HG02840 (cell line): Measurements from ENCODE around the gene PIP4K2A.
"Not testable (repeated sequence)": the region's sequence is repeated elsewhere in the genome, so short reads cannot be mapped to it uniquely, and the experiment has no call there.

ENCODE experiments used
- ATAC-seq: cut with Tn5 transposase; IDR thresholded peaks from one replicate; pipeline ENCODE4 v1.9.1; 2021; ENCODE audit warnings: mild to moderate bottlenecking, moderate library complexity, moderate number of reproducible peaks; ENCODE audit not compliant: unreplicated experiment, low FRiP score

Gene PIP4K2A

GRCh38 chr10:22714479-22715289, at the start of gene PIP4K2A:
Gene PIP4K2A (minus strand): TSS chr10:22714578. CDS start chr10:22714326, 252 bp downstream.
- peak; percentile 67 for ATAC-seq

GRCh38 chr10:22761569-22762220, 47.3 kb upstream of the PIP4K2A start:
- no peak for ATAC-seq

GRCh38 chr10:22760025-22760424, 45.6 kb upstream of the PIP4K2A start:
- no peak for ATAC-seq

- no peak for ATAC-seq
Measured at GRCh38 chr10:22758867-22759266, 44.5 kb upstream of the PIP4K2A start.

GRCh38 chr10:22754296-22754695, 39.9 kb upstream of the PIP4K2A start:
- no peak for ATAC-seq

GRCh38 chr10:22753786-22754185, 39.4 kb upstream of the PIP4K2A start:
- no peak for ATAC-seq

GRCh38 chr10:22752272-22752889, 38.0 kb upstream of the PIP4K2A start:
- no peak for ATAC-seq

GRCh38 chr10:22750131-22750530, 35.8 kb upstream of the PIP4K2A start:
- ATAC-seq, result no peak

- ATAC-seq, result not testable (repeated sequence)
Measured at GRCh38 chr10:22744858-22745257, 30.5 kb upstream of the PIP4K2A start.

GRCh38 chr10:22742678-22743077, 28.3 kb upstream of the PIP4K2A start:
- peak; percentile 92 for ATAC-seq

- ATAC-seq, result not testable (repeated sequence)
Measured at GRCh38 chr10:22741631-22742030, 27.3 kb upstream of the PIP4K2A start.

- no peak for ATAC-seq
Measured at GRCh38 chr10:22740180-22740579, 25.8 kb upstream of the PIP4K2A start.

- ATAC-seq, result no peak
Measured at GRCh38 chr10:22737587-22737986, 23.2 kb upstream of the PIP4K2A start.

GRCh38 chr10:22736134-22736533, 21.8 kb upstream of the PIP4K2A start:
- no peak for ATAC-seq

GRCh38 chr10:22733992-22734391, 19.6 kb upstream of the PIP4K2A start:
- no peak for ATAC-seq

GRCh38 chr10:22727663-22728062, 13.3 kb upstream of the PIP4K2A start:
- ATAC-seq, result no peak

GRCh38 chr10:22727112-22727511, 12.7 kb upstream of the PIP4K2A start:
- ATAC-seq, result no peak

- ATAC-seq, result no peak
Measured at GRCh38 chr10:22724773-22725172, 10.4 kb upstream of the PIP4K2A start.

- ATAC-seq, result peak; percentile 57
Measured at GRCh38 chr10:22723783-22724182, 9.4 kb upstream of the PIP4K2A start.

GRCh38 chr10:22723343-22723779, 9.0 kb upstream of the PIP4K2A start:
- peak; percentile 66 for ATAC-seq

- ATAC-seq, result peak; percentile 2
Measured at GRCh38 chr10:22722626-22723169, 8.3 kb upstream of the PIP4K2A start.
